NCI-H82 (cell line): ENCODE measurements around the gene UNC13B.
"Not testable (repeated sequence)": the region's sequence is repeated elsewhere in the genome, so short reads cannot be mapped to it uniquely, and the experiment has no call there.

Source experiments
- DNase-seq: peaks from one replicate; lab custom pipeline; 2025; lab: John Stamatoyannopoulos, UW

Gene UNC13B

GRCh38 chr9:35161713-35162604 lies at the start of gene UNC13B:
UNC13B (plus strand) TSS chr9:35162009; CDS start chr9:35162284, 275 bp downstream.
- peak; percentile 97 for DNase-seq

- no peak for DNase-seq
These were observed 49.4 kb upstream of the UNC13B start for GRCh38 chr9:35112257-35113020.

- peak; percentile 76 for DNase-seq
These were observed 47.5 kb upstream of the UNC13B start for GRCh38 chr9:35114113-35114839.

GRCh38 chr9:35114840-35115628 lies 46.8 kb upstream of the UNC13B start:
- peak; percentile 46 for DNase-seq

- DNase-seq: peak; percentile 98
These were observed 45.9 kb upstream of the UNC13B start, which contains the start of gene ATOSB for GRCh38 chr9:35115680-35116538. ATOSB (minus strand) TSS chr9:35115862; CDS start chr9:35108274, 7,588 bp downstream.

GRCh38 chr9:35116539-35116897 lies 45.3 kb upstream of the UNC13B start:
- no peak for DNase-seq

- DNase-seq: peak; percentile 94
These were observed 44.8 kb upstream of the UNC13B start for GRCh38 chr9:35116898-35117551.

- DNase-seq: no peak
These were observed 26.9 kb upstream of the UNC13B start for GRCh38 chr9:35134920-35135319.

- no peak for DNase-seq
These were observed 25.8 kb upstream of the UNC13B start for GRCh38 chr9:35135988-35136387.

- peak; percentile 40 for DNase-seq
These were observed 24.9 kb upstream of the UNC13B start for GRCh38 chr9:35136866-35137265.

- DNase-seq: no peak
These were observed 21.7 kb upstream of the UNC13B start for GRCh38 chr9:35140093-35140492.

- DNase-seq: no peak
These were observed 19.8 kb upstream of the UNC13B start for GRCh38 chr9:35142037-35142436.

GRCh38 chr9:35147941-35148563 lies 13.8 kb upstream of the UNC13B start:
- not testable (repeated sequence) for DNase-seq

- DNase-seq: no peak
These were observed 8.9 kb upstream of the UNC13B start for GRCh38 chr9:35152926-35153325.

GRCh38 chr9:35156781-35157180 lies 5.0 kb upstream of the UNC13B start:
- DNase-seq: no peak

GRCh38 chr9:35157836-35158235 lies 4.0 kb upstream of the UNC13B start:
- not testable (repeated sequence) for DNase-seq

- no peak for DNase-seq
These were observed 3.1 kb upstream of the UNC13B start for GRCh38 chr9:35158501-35159280.

- peak; percentile 41 for DNase-seq
These were observed 951 bp downstream of the UNC13B start for GRCh38 chr9:35162605-35163315.
